HG03469 (cell line): ENCODE results near the gene DBNL.

Experiments
- ATAC-seq: cut with Tn5 transposase; IDR thresholded peaks from one replicate; pipeline ENCODE4 v1.9.1; 2021; ENCODE audit warnings: mild to moderate bottlenecking, moderate library complexity, moderate number of reproducible peaks; ENCODE audit not compliant: unreplicated experiment

Gene DBNL

DNA sequence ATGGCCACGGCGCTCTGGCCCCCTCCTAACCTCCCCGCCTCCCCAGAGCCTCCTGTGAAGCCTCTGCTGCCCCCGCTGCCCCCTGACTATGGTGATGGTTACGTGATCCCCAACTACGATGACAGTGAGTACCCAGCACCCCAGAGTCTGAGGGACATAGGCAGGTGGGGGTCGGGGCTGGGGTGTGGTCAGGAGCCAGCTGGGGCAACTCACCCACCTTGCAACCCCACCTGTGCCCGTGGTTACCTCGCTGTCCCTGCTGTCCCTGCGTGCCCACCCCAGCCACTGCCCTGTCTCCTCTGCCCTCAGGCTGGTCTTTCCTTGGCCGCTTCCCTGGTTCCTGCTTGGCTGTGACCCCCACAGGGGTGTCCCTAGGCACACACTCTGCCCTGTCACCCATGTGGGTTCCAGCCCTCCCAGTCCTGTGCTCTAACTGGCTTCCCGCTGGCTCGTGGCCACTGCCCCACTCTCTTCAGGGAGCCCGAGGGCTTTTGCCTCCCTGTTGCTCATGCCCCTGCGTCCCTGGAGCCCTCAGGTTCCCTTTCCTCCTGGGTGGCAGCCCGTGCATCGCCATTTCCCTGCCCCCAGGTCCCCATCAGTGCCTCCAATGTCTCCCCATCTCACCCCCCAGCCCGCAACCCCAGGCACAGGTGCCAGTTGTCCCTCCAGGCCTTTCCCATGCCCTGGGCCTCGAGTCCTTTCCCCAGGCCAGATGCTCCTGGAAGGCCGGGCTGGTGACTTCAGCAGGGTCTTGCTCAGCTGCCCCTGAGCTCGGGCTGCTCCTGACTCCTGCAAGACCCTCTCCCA, 63.7 kb downstream of the DBNL start:
- ATAC-seq, result no peak

DNA sequence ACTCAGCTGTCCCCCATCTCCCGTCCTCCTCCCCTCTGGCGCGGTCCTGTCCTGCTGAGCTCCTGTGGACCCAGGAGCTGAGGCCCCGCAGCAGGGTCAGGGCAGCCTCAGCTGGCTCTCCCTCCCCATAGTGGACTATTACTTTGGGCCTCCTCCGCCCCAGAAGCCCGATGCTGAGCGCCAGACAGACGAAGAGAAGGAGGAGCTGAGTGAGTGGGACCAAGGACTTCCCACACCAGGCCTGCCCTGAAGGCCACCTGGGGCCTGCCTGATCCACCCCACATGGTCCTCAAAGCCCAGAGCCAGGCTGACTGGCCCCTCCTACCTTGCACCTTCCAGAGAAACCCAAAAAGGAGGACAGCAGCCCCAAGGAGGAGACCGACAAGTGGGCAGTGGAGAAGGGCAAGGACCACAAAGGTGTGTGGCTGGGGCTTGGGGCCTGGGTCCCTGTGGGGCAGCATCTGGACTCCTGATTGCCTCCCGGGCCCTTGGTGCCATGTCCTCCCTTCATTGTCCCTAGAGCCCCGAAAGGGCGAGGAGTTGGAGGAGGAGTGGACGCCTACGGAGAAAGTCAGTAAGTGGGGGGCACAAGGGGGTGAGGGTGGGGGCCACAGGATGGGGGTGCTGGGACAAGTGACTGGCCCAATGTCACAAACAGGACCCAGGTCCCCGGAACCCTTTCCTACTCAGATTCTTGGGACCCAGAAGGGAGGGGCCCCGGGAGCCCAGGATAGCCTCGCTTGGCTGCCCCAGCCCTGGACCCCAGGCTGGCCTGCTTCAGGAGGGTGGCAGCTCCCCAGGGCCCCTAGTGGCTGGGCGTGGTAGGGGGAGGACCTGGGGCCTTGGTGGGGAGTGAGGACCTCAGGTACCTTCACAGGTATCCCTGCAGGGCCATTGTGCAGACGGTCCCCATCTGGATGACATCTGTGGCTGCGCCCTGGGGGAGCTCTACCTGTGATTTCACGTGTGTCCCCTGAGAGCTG, 64.6 kb downstream of the DBNL start:
- ATAC-seq, result no peak

- ATAC-seq, result no peak
Measured at GRCh38 chr7:44109991-44110390, 65.5 kb downstream of the DBNL start.

DNA sequence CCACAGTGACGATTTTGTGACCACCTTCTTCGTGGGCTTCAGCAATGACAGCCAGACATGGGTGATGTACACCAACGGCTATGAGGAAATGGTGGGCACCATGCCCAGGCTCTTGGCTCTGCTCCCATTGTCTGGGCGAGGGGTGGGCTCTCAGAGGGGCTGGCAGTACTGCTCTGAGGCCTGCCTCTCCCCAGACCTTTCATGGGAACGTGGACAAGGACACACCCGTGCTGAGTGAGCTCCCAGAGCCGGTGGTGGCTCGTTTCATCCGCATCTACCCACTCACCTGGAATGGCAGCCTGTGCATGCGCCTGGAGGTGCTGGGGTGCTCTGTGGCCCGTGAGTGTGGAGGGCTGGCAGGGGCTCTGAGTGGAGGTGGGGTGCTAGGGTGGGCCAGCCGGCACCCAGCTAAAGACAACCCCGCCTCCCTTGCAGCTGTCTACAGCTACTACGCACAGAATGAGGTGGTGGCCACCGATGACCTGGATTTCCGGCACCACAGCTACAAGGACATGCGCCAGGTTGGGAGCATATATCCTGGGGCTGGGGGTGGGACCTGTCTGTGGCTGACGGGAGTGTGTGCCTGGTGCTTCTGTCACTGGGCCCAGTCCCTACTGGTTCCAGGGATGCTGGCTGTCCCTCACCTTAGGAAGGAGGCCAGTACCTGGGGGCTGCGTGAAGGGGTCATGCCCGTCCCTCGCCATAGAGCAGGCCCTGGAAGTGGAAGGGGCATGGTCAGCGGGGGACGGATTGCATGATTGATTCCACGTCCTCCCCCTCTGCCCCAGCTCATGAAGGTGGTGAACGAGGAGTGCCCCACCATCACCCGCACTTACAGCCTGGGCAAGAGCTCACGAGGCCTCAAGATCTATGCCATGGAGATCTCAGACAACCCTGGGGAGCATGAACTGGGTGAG, 66.5 kb downstream of the DBNL start:
- no peak for ATAC-seq
